SU-DHL-6 (cell line): ENCODE measurements around the gene BANF1.

ENCODE experiments used
- EZH2phosphoT487 ChIP-seq: fragments of 200-600 bp; sonication (generic), shearing (Covaris generic); conservative IDR thresholded peaks from 2 replicates; pipeline ENCODE4 v1.6.1; 2018; ENCODE audit warnings: mild to moderate bottlenecking, antibody characterized with exemption, low read length, moderate library complexity, mixed read lengths
- TF ChIP-seq, protein P1 (sequence below): fragments of 200-600 bp; sonication (generic); IDR thresholded peaks from one replicate; pipeline ENCODE4 v1.5.1; 2017; ENCODE audit warnings: antibody characterized with exemption, mild to moderate bottlenecking, low read length, moderate library complexity; ENCODE audit not compliant: insufficient read depth, poor library complexity, severe bottlenecking

GRCh38 chr11:65958291-65958690 lies 44.0 kb upstream of the BANF1 start:
- TF ChIP-seq, protein P1, sequence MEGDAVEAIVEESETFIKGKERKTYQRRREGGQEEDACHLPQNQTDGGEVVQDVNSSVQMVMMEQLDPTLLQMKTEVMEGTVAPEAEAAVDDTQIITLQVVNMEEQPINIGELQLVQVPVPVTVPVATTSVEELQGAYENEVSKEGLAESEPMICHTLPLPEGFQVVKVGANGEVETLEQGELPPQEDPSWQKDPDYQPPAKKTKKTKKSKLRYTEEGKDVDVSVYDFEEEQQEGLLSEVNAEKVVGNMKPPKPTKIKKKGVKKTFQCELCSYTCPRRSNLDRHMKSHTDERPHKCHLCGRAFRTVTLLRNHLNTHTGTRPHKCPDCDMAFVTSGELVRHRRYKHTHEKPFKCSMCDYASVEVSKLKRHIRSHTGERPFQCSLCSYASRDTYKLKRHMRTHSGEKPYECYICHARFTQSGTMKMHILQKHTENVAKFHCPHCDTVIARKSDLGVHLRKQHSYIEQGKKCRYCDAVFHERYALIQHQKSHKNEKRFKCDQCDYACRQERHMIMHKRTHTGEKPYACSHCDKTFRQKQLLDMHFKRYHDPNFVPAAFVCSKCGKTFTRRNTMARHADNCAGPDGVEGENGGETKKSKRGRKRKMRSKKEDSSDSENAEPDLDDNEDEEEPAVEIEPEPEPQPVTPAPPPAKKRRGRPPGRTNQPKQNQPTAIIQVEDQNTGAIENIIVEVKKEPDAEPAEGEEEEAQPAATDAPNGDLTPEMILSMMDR, result no peak
- no peak for TF ChIP-seq EZH2phosphoT487
